ENCODE results near the gene ARMC12. TPM values are rescaled to one million over a fixed set of nuclear protein-coding genes. Genes with fewer than 3 reads are reported as not detected.
A peak's percentile ranks its signal among the peaks of the same experiment; 100 is the strongest.
"Not testable (repeated sequence)": the region's sequence is repeated elsewhere in the genome, so short reads cannot be mapped to it uniquely, and the experiment has no call there.

Gene ARMC12
- total RNA-seq, 4 donors from 2014 or later, result 1.6 TPM; not detected in 2

DNA sequence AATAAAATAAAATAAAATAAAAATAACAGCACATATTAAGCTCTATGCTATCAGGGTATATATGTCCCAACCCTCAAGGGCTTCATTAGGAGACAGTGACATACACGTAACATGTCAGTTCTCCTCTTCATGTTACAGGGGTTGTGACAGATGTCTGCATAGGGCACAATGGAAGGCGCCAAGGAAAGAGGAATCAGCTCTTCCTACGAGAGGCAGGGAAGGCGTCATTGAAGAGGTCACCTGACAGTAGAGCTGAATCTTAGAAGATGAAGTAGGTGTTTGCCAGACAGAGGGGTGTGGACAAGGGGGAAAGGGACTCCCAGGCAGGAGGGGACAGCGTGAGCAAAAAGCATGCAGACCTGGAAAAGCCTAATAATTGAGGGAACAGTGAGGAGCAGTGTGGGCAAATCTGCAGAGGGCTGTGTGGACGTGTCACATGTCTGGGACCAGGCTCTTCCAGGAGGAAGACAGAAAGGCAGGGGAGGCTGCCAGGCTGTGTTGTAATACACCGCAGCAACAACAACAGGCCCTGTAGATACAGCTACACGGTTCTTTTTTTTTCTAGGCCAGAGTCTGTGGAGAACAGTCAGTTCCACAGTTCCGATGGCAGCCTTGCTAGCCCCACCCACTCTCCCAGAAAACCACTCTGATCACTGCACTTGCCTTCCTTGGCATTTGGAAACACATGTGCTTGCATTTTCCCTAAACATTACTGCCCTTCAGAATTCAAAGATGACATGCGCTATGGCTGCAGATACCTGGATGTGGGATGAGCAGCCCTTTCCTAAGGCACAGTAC, 45.6 kb upstream of the ARMC12 start:
- peak; percentile 90 to 94 for DNase-seq
- H3K4me1 ChIP-seq, result no peaks in the 10 kb centered on the region
- H3K9me3 ChIP-seq, result no peaks in the 10 kb centered on the region
- TF ChIP-seq, protein P1, sequence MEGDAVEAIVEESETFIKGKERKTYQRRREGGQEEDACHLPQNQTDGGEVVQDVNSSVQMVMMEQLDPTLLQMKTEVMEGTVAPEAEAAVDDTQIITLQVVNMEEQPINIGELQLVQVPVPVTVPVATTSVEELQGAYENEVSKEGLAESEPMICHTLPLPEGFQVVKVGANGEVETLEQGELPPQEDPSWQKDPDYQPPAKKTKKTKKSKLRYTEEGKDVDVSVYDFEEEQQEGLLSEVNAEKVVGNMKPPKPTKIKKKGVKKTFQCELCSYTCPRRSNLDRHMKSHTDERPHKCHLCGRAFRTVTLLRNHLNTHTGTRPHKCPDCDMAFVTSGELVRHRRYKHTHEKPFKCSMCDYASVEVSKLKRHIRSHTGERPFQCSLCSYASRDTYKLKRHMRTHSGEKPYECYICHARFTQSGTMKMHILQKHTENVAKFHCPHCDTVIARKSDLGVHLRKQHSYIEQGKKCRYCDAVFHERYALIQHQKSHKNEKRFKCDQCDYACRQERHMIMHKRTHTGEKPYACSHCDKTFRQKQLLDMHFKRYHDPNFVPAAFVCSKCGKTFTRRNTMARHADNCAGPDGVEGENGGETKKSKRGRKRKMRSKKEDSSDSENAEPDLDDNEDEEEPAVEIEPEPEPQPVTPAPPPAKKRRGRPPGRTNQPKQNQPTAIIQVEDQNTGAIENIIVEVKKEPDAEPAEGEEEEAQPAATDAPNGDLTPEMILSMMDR (IDR thresholded peaks at IDR 0.05), result no peak
- TF ChIP-seq POLR2A (IDR thresholded peaks at IDR 0.05), result peak in 1 of 2 donors; percentile 12
- H3K4me3 ChIP-seq, result no peak overlapping the region
- no peaks in the 10 kb centered on the region for H3K36me3 ChIP-seq
- peak overlapping the region; percentile 74 to 87 for H3K27ac ChIP-seq
- intact Hi-C loops (cut with DNase I; ENCODE audit: low total_unique reads), result no loop called here
- H3K27me3 ChIP-seq, result no peaks in the 10 kb centered on the region

DNA sequence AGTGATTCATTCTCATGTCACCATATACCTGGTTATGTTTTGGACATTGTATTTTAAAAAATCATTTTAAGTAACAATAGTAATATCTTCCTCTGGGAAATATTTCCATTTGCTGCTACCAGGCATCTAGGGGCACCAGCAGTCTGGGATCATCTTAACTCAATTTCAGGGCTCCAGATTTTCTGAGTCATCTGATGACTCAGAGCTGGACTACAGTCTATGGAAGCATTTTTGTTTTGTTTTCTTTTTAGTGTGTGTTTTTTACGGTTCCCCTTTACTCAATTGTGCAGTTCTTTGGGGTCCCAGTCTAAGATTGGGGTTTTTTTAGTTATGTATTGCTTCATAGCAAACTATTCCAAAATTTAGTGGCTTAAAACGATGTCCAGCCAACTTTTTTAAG, 42.4 kb upstream of the ARMC12 start:
- H3K4me3 ChIP-seq, result no peak overlapping the region
- no peak for TF ChIP-seq POLR2A (IDR thresholded peaks at IDR 0.05)
- TF ChIP-seq, protein P1 (IDR thresholded peaks at IDR 0.05), result no peak
- no peaks in the 10 kb centered on the region for H3K4me1 ChIP-seq
- no peak overlapping the region for H3K27ac ChIP-seq
- H3K9me3 ChIP-seq, result no peaks in the 10 kb centered on the region
- intact Hi-C loops (cut with DNase I; ENCODE audit: low total_unique reads), result no loop called here
- H3K36me3 ChIP-seq, result no peaks in the 10 kb centered on the region
- no peak for DNase-seq
- no peaks in the 10 kb centered on the region for H3K27me3 ChIP-seq

DNA sequence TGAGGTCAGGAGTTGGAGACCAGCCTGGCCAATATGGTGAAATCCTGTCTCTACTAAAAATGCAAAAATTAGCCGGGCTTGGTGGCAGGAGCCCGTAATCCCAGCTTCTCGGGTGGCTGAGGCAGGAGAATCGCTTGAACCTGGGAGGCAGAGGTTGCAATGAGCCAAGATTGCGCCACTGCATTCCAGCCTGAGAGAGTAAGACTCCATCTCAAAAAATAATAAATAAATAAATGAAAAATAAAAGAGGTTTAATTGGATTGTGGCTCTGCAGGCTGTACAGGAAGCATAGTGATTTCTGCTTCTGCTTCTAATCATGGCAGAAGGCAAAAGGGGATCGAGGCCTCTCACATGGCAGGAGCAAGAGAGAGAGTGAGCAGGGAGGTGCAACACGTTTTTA, 38.4 kb upstream of the ARMC12 start:
- H3K9me3 ChIP-seq; intact Hi-C loops (cut with DNase I; ENCODE audit: low total_unique reads); H3K4me3 ChIP-seq; H3K4me1 ChIP-seq; DNase-seq; H3K27me3 ChIP-seq; H3K27ac ChIP-seq; H3K36me3 ChIP-seq: not testable (repeated sequence)

DNA sequence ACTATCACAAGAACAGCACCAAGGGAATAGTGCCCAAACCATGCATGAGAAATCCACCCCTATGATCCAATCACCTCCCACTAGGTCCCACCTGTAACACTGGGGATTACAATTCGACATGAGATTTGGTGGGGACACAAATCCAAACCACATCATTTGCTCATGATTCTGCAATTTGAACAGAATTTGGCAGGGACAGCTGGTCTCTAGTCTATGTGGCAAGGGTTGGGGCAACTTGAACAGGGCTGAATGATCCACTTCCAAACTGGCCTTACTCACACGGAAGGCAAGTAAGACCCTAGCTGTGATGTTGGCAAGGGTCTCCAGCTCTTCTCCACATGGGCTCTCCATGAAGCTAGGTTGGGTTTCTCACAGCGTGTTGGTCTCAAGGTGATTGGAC, 38.0 kb upstream of the ARMC12 start:
- Histone ChIP-seq H3K4me3 (no peak overlapping the region), H3K9me3 (no peaks in the 10 kb centered on the region), H3K4me1 (no peaks in the 10 kb centered on the region), H3K27me3 (no peaks in the 10 kb centered on the region), H3K27ac (no peak overlapping the region), H3K36me3 (no peaks in the 10 kb centered on the region)
- no peak for DNase-seq
- TF ChIP-seq, protein P1 (IDR thresholded peaks at IDR 0.05), result no peak
- TF ChIP-seq POLR2A (IDR thresholded peaks at IDR 0.05), result no peak
- intact Hi-C loops (cut with DNase I; ENCODE audit: low total_unique reads), result no loop called here

DNA sequence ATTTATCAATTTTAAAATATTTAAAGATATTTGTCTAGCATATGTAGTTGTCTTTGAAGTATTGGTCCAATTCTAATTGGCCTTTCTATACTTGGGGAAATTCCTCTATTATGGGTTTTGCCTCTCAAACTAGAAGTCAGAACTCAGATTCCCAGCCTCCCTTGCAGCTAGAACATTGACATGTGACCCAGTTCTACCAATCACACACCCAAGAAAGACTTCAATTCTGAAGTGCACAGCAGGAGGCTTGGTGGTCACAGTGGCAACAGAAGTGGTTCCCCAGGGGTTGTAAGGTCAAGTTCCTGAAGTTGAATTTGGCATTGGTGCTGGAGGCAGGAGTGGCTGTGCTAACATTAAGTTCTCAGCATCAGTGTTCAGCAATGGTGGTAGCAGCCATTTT, 33.3 kb upstream of the ARMC12 start:
- Histone ChIP-seq H3K27me3 (no peaks in the 10 kb centered on the region), H3K4me1 (no peaks in the 10 kb centered on the region), H3K36me3 (no peaks in the 10 kb centered on the region), H3K9me3 (no peaks in the 10 kb centered on the region), H3K4me3 (no peak overlapping the region), H3K27ac (no peak overlapping the region)
- TF ChIP-seq, protein P1 (IDR thresholded peaks at IDR 0.05), result no peak
- TF ChIP-seq POLR2A (IDR thresholded peaks at IDR 0.05), result no peak
- no peak for DNase-seq
- intact Hi-C loops (cut with DNase I; ENCODE audit: low total_unique reads), result no loop called here

Measured in uterus (tissue), 4 donors.